ENCODE results near the gene ZC3H13.

Gene ZC3H13

GRCh38 chr13:46053162-46054012 lies 841 bp upstream of the ZC3H13 start:
- Histone ChIP-seq H3K9me3 (replicated peaks in 1 of 2; ENCODE audit: control insufficient read depth in 2 of 2, insufficient read depth in 1 of 2, low read depth in 1 of 2, low read length in 2 of 2) (no peaks in the 10 kb centered on the region), H3K4ac (ENCODE audit: low read length) (no peak overlapping the region), H3K14ac (ENCODE audit: low read length) (no peak overlapping the region), H3K4me3 (ENCODE audit: low read length in 2 of 2) (peak overlapping the region; percentile 83 to 99), H3K27ac (replicated peaks; ENCODE audit: low read length) (no peak overlapping the region), H3K4me2 (ENCODE audit: insufficient read depth, low read length, poor library complexity, severe bottlenecking) (peak overlapping the region; percentile 61), H2BK15ac (ENCODE audit: low read length) (no peak overlapping the region), H3K27me3 (ENCODE audit: control insufficient read depth in 3 of 3, insufficient read depth in 3 of 3, low read depth in 1 of 3, low read length in 3 of 3) (no peaks in the 10 kb centered on the region), H2BK120ac (ENCODE audit: low read depth, low read length) (no peak overlapping the region), H2AFZ (ENCODE audit: low read length) (peak overlapping the region; percentile 87), H4K8ac (ENCODE audit: low read depth, low read length) (no peak overlapping the region), H2BK12ac (ENCODE audit: low read length) (no peak overlapping the region), H3K36me3 (replicated peaks in 1 of 2; ENCODE audit: control insufficient read depth in 2 of 2, insufficient read depth in 2 of 2, low read length in 2 of 2) (no peaks in the 10 kb centered on the region), H3K23ac (ENCODE audit: low read depth, low read length, poor library complexity) (no peak overlapping the region), H3K18ac (ENCODE audit: low read length) (no peak overlapping the region), H3K79me1 (ENCODE audit: low read depth, low read length) (peaks cover 1% of the 10 kb centered on the region), H2BK5ac (ENCODE audit: low read length) (no peak overlapping the region), H3K9ac (ENCODE audit: low read depth, low read length, poor library complexity) (no peak overlapping the region), H2AK5ac (ENCODE audit: low read depth, low read length) (no peak overlapping the region), H3K4me1 (ENCODE audit: control insufficient read depth in 2 of 2, insufficient read depth in 1 of 2, low read depth in 1 of 2, low read length in 2 of 2) (peaks cover 0 to 14% of the 10 kb centered on the region in 2 donors), H4K91ac (ENCODE audit: low read depth, low read length, poor library complexity) (no peak overlapping the region)
- no peak for DNase-seq (ENCODE audit: low spot score)
- no CpG with 5 or more reads among the region's 18 CpGs for WGBS, 2 donors (ENCODE audit: extremely low coverage in 2 of 2, insufficient read length in 2 of 2, insufficient replicate concordance in 1 of 2)

GRCh38 chr13:46051968-46052318 lies 603 bp downstream of the ZC3H13 start:
- H2BK5ac ChIP-seq (ENCODE audit: low read length): no peak overlapping the region
- peak overlapping the region; percentile 87 for H2AFZ ChIP-seq (ENCODE audit: low read length)
- H3K4me2 ChIP-seq (ENCODE audit: insufficient read depth, low read length, poor library complexity, severe bottlenecking): peak overlapping the region; percentile 48

GRCh38 chr13:46050771-46051170 lies 1.8 kb downstream of the ZC3H13 start:
- Histone ChIP-seq H3K4me3 (ENCODE audit: low read length in 2 of 2) (peak overlapping the region in 1 of 2 donors; percentile 83), H3K9me3 (replicated peaks in 1 of 2; ENCODE audit: control insufficient read depth in 2 of 2, insufficient read depth in 1 of 2, low read depth in 1 of 2, low read length in 2 of 2) (no peaks in the 10 kb centered on the region), H2BK5ac (ENCODE audit: low read length) (no peak overlapping the region), H2AFZ (ENCODE audit: low read length) (no peak overlapping the region), H3K4me1 (ENCODE audit: control insufficient read depth in 2 of 2, insufficient read depth in 1 of 2, low read depth in 1 of 2, low read length in 2 of 2) (peaks cover 0 to 11% of the 10 kb centered on the region in 2 donors), H2BK15ac (ENCODE audit: low read length) (no peak overlapping the region), H3K27me3 (ENCODE audit: control insufficient read depth in 3 of 3, insufficient read depth in 3 of 3, low read depth in 1 of 3, low read length in 3 of 3) (no peaks in the 10 kb centered on the region), H3K23ac (ENCODE audit: low read depth, low read length, poor library complexity) (no peak overlapping the region), H3K79me1 (ENCODE audit: low read depth, low read length) (peaks cover 1% of the 10 kb centered on the region), H3K27ac (replicated peaks; ENCODE audit: low read length) (no peak overlapping the region), H2BK12ac (ENCODE audit: low read length) (no peak overlapping the region), H3K14ac (ENCODE audit: low read length) (no peak overlapping the region), H4K8ac (ENCODE audit: low read depth, low read length) (no peak overlapping the region), H3K4me2 (ENCODE audit: insufficient read depth, low read length, poor library complexity, severe bottlenecking) (no peak overlapping the region), H3K36me3 (replicated peaks in 1 of 2; ENCODE audit: control insufficient read depth in 2 of 2, insufficient read depth in 2 of 2, low read length in 2 of 2) (no peaks in the 10 kb centered on the region), H3K9ac (ENCODE audit: low read depth, low read length, poor library complexity) (no peak overlapping the region), H3K4ac (ENCODE audit: low read length) (no peak overlapping the region), H2BK120ac (ENCODE audit: low read depth, low read length) (no peak overlapping the region), H4K91ac (ENCODE audit: low read depth, low read length, poor library complexity) (no peak overlapping the region), H2AK5ac (ENCODE audit: low read depth, low read length) (no peak overlapping the region), H3K18ac (ENCODE audit: low read length) (no peak overlapping the region)
- no peak for DNase-seq (ENCODE audit: low spot score)

More at GRCh38 chr13:46051968-46052318, 603 bp downstream of the ZC3H13 start:
- Histone ChIP-seq H3K27ac (replicated peaks; ENCODE audit: low read length) (no peak overlapping the region), H3K4ac (ENCODE audit: low read length) (no peak overlapping the region), H2BK15ac (ENCODE audit: low read length) (no peak overlapping the region), H3K4me1 (ENCODE audit: control insufficient read depth in 2 of 2, insufficient read depth in 1 of 2, low read depth in 1 of 2, low read length in 2 of 2) (peaks cover 0 to 11% of the 10 kb centered on the region in 2 donors), H2AK5ac (ENCODE audit: low read depth, low read length) (no peak overlapping the region), H3K79me1 (ENCODE audit: low read depth, low read length) (peaks cover 1% of the 10 kb centered on the region), H3K4me3 (ENCODE audit: low read length in 2 of 2) (peak overlapping the region; percentile 83 to 99), H4K91ac (ENCODE audit: low read depth, low read length, poor library complexity) (no peak overlapping the region), H3K9me3 (replicated peaks in 1 of 2; ENCODE audit: control insufficient read depth in 2 of 2, insufficient read depth in 1 of 2, low read depth in 1 of 2, low read length in 2 of 2) (no peaks in the 10 kb centered on the region), H3K36me3 (replicated peaks in 1 of 2; ENCODE audit: control insufficient read depth in 2 of 2, insufficient read depth in 2 of 2, low read length in 2 of 2) (no peaks in the 10 kb centered on the region), H2BK120ac (ENCODE audit: low read depth, low read length) (no peak overlapping the region), H3K18ac (ENCODE audit: low read length) (no peak overlapping the region), H3K14ac (ENCODE audit: low read length) (no peak overlapping the region), H2BK12ac (ENCODE audit: low read length) (no peak overlapping the region), H3K27me3 (ENCODE audit: control insufficient read depth in 3 of 3, insufficient read depth in 3 of 3, low read depth in 1 of 3, low read length in 3 of 3) (no peaks in the 10 kb centered on the region), H3K9ac (ENCODE audit: low read depth, low read length, poor library complexity) (peak overlapping the region; percentile 78), H4K8ac (ENCODE audit: low read depth, low read length) (no peak overlapping the region), H3K23ac (ENCODE audit: low read depth, low read length, poor library complexity) (no peak overlapping the region)
- no peak for DNase-seq (ENCODE audit: low spot score)
- no CpG with 5 or more reads among the region's 7 CpGs for WGBS, 2 donors (ENCODE audit: extremely low coverage in 2 of 2, insufficient read length in 2 of 2, insufficient replicate concordance in 1 of 2)

- peaks cover 0 to 5% of the 10 kb centered on the region in 2 donors for H3K4me1 ChIP-seq (ENCODE audit: control insufficient read depth in 2 of 2, insufficient read depth in 1 of 2, low read depth in 1 of 2, low read length in 2 of 2)
- H3K27ac ChIP-seq (replicated peaks; ENCODE audit: low read length): no peak overlapping the region
- DNase-seq (ENCODE audit: low spot score): no peak
- no peak overlapping the region for H3K4ac ChIP-seq (ENCODE audit: low read length)
- H3K9me3 ChIP-seq (replicated peaks in 1 of 2; ENCODE audit: control insufficient read depth in 2 of 2, insufficient read depth in 1 of 2, low read depth in 1 of 2, low read length in 2 of 2): no peaks in the 10 kb centered on the region
- H3K14ac ChIP-seq (ENCODE audit: low read length): no peak overlapping the region
- WGBS, 2 donors (ENCODE audit: extremely low coverage in 2 of 2, insufficient read length in 2 of 2, insufficient replicate concordance in 1 of 2): no CpG with 5 or more reads among the region's 2 CpGs
- no peak overlapping the region for H3K4me2 ChIP-seq (ENCODE audit: insufficient read depth, low read length, poor library complexity, severe bottlenecking)
- H3K79me1 ChIP-seq (ENCODE audit: low read depth, low read length): no peaks in the 10 kb centered on the region
- no peak overlapping the region for H2BK5ac ChIP-seq (ENCODE audit: low read length)
- H4K8ac ChIP-seq (ENCODE audit: low read depth, low read length): no peak overlapping the region
- H3K23ac ChIP-seq (ENCODE audit: low read depth, low read length, poor library complexity): no peak overlapping the region
- peaks cover 0 to 39% of the 10 kb centered on the region in 2 donors for H3K36me3 ChIP-seq (replicated peaks in 1 of 2; ENCODE audit: control insufficient read depth in 2 of 2, insufficient read depth in 2 of 2, low read length in 2 of 2)
- no peak overlapping the region for H3K9ac ChIP-seq (ENCODE audit: low read depth, low read length, poor library complexity)
- no peak overlapping the region for H4K91ac ChIP-seq (ENCODE audit: low read depth, low read length, poor library complexity)
- H3K4me3 ChIP-seq (ENCODE audit: low read length in 2 of 2): no peak overlapping the region
- no peaks in the 10 kb centered on the region for H3K27me3 ChIP-seq (ENCODE audit: control insufficient read depth in 3 of 3, insufficient read depth in 3 of 3, low read depth in 1 of 3, low read length in 3 of 3)
- no peak overlapping the region for H3K18ac ChIP-seq (ENCODE audit: low read length)
- H2BK120ac ChIP-seq (ENCODE audit: low read depth, low read length): no peak overlapping the region
- H2BK15ac ChIP-seq (ENCODE audit: low read length): no peak overlapping the region
- H2BK12ac ChIP-seq (ENCODE audit: low read length): no peak overlapping the region
- H2AK5ac ChIP-seq (ENCODE audit: low read depth, low read length): no peak overlapping the region
- no peak overlapping the region for H2AFZ ChIP-seq (ENCODE audit: low read length)
Measured at GRCh38 chr13:46045424-46045823, 7.1 kb downstream of the ZC3H13 start.
